ENCODE measurements around the gene IHH.

IHH gene

DNA sequence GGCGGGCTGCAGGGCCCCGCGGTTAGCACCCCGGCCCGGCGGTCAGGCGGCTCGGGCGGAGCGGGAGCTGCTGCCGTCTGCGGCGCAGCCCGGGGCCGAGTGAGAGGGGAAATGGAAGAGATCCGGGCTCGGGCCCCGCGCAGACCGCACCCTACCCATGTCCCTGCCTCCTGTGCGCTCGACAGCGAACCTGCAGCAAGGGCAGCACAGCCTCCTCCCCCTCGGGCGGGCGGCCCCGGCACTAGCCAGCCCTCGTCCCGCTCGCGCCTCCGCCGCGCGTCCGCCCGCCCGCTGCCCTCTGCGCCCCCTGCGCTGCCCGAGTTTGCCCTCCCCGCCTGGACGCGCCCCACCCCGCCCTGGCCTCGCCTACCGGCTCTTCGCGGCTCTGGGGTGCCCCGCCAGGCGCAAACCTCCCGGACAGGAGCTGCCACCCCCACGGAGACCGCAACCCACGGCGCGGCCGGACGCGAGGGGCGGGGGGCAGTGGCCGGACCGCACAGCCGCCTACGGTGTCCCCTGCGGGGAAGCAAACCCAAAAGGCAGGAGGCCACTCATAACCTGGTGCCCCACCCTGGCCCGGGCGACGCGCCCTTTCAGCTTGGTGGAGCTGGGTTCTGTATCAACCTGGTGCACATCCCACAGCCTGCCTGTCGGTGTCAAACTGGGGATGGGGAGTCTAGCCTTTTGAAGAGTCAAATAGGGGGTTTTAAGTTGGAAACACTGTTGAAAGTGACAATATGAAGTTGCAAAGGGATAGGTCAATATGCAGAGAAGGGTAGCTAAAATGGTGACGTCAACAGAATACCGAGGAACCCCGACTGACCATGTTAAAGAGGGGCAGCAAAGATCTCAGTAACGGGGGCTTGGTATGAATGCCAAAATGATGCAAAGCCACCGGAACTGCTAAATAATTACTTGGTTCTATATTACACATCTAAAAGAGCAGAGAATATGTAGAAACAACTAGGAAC, at the start of gene IHH:
IHH (minus strand) TSS at position 101 of the 971 bp plus-strand sequence. CDS start 454 bp downstream, outside the sequence.
- no peak for DNase-seq

- no peak for DNase-seq
These were observed 48.8 kb upstream of the IHH start for GRCh38 chr2:219109471-219109870.

DNA sequence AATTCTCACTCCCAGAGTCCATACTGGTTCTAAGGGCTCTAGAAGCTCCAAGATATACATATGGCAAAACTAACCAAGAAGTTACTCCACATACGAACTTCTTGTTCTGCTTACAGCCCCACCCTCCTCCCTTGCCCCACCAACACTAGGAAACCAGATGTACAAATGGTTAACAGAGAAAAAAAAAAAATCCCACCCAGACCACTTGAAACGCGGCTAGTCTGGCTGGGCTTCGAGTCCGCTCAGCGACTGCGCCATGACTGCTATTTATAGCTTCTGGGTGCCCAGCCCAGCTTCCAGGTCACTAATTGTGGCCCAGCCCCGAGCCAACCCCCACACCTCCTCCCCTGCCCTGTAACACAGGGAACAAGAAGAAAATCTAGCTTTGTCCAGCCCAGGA, 47.0 kb upstream of the IHH start:
- no peak for DNase-seq

- DNase-seq, result no peak
These were observed 45.5 kb upstream of the IHH start for GRCh38 chr2:219106251-219106650.

DNA sequence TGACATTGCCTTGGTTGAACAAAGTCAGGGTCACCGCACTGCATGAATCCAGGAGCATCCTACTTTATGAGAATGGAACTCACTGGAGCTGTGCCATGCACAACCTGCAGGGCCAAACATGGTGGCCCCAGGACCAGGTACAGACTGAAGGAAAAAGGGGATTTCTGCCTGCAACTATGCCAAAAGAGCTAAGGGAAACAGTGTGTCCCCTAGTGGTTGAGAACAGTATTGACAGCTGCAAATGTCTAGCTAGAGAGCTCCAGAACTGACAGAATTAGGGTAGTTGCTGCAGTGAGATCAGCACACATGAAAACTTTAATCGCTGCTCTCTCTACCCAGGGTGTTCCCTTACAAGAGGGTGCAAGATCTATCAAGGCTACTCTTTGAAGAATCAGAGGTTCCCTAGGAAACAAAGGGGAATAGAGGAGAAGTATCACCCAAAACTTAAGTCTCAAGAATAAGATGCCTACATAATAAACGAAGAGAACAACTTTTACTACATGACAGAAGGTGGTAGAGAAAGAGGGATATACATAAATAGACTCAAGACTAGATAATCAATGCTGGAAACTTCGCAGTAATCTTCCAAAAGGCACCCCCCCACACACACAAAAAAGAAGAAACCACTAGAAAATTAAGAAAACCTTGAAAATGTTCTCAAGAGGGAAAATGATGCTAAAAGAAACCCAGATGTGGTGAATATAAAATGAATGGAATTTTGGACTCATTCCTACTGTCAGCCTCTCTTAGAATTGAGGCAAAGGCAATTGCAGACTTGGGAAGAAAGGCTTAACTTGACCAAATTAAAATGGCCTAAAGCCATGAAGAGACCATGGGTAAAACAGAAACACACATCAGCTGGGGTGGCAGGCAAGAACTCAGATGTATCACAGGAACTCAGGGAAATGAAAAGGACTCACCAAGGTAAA, 43.6 kb upstream of the IHH start:
- no peak for DNase-seq

DNA sequence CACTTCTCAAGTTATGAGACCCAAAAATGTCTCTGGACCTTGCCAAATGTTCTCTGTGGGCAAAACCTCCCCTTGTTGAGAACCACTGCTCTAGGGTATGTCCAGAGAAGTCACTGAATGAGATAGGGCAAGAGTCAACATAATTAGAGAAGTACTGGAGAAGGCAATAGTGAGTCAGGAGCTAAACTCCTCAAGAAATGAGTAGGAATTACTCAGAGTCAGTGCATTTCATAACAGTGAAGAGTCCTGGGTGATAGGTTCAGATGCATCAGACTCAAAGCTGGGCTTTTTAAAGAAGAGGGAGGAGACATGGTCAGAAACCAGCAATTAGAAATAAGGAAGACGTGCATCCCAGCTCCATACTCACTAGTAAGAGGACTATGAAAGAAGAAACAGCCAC, 38.6 kb upstream of the IHH start:
- no peak for DNase-seq

- DNase-seq, result no peak
These were observed 34.8 kb upstream of the IHH start for GRCh38 chr2:219095406-219095935.

DNA sequence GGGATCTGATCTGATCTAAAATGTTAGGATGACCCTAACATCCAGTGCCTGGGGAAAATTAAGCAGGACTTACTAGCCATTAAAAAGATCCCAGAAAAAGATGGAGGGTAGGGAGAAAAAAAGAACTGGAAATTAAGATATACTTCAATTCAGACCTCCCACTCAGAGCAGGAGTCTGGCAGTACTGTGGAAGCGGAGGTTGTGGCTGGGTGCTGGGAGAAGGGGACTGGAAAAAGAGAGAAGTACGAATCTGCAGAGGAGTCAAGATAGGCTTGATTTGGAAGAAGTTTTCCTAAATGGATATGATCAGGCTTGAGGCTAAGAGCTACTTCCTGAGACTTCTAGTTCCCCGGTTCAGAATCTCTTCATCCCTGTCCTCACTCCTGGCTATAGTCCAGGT, 33.5 kb upstream of the IHH start:
- no peak for DNase-seq

DNA sequence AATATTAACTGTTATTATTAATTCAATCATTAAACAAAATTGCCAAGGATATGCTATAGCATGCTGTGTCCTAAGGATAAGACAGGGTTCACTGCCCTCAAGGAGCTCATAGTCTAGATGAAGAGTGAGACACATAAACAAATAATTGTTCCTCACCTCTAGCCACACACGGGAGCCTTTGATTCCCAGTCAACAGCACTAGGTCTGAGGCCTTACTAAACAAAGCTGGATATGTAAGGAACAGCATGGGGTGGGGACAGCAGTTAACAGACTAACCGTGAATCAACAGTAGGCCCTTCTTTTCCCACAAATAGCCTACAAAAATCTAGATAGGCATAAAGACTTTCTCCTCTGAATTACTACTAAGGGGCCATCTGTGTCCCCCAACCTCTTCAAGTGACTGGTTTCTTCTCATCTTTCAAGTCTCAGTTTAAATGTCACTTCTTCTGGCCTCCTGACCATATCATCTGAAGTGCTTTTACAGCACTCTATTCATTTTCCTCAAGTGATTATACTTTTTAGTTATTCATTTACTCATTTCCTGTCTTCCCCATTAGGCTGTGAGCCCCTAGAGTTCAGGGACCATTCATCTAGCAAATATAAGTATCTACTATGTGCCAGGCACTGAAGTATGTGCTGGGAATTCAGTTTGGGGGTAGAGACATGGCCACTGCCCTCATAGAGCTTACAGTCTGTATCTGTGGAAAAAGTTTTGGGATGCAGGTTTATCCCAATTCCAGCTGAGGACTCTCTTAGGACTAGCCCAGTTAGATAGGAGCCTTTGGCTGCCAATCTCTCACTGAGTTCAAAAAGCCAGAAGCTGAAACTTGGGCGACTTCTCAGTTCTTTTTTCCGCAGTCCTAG, 29.9 kb upstream of the IHH start:
- no peak for DNase-seq

- no peak for DNase-seq
These were observed 28.6 kb upstream of the IHH start for GRCh38 chr2:219089330-219089729.

GRCh38 chr2:219087848-219088247, 27.1 kb upstream of the IHH start:
- DNase-seq, result no peak

GRCh38 chr2:219087361-219087760, 26.6 kb upstream of the IHH start:
- DNase-seq, result no peak

DNA sequence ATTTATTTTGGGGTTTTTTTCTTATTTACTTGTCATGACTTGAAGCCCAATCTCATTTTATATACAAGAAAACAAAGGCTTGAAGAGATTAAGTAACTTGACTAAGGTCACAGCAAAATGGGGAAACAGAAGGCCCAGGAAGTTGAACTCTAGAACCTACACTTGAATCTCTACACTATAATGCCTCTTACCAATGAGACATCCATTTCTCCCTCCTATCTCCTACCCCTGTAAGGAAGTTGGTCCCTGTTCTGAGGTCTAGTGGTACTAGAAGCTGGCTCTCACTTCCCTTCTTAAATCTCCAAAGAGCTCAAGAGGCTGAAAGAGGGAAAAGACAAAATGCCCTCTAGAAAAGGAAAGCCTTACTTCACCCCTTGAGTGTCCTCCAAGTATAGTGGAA, 25.5 kb upstream of the IHH start:
- DNase-seq, result no peak

GRCh38 chr2:219084791-219085190, 24.1 kb upstream of the IHH start:
- DNase-seq, result no peak

- no peak for DNase-seq
These were observed 21.7 kb upstream of the IHH start for GRCh38 chr2:219082332-219082958.

- no peak for DNase-seq
These were observed 21.1 kb upstream of the IHH start for GRCh38 chr2:219081701-219082331.

DNA sequence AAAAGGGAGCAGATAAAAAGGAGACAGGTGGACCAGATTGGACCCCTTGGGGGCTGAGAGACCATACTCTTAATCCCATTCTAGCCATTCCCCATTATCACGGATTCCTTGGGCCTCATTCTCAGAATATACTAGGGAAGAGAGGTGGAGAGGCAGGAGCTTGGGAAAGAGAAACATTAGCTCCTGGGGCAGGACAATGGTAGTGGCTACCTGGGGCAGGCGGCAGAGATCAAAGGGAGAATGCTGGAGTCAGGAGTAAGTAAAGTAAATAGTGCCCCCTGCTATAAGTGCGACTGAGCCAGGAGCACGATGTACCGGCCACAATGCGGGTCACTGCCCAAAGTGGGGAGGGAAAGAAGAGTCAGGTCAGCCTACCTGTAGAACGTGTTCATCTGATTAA, 20.4 kb upstream of the IHH start:
- DNase-seq, result no peak

DNA sequence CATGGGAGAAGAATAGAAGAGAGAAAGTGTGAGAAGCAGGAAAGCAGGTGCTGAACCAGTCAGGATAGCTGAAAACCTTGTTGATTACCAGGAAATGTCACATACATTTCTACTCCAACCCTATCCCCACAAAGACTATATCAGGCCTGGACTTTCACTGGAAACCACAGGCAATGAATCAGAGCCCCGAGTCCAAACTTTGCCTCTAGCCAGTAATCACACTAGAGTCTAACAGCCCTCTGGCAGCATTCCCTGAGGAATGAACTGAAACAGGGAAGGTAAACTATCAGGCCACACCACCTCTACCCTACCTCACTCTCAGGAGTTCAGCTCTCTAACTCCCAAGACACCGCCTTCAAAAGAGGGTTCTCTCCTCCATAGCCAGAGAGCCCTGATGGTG, 18.7 kb upstream of the IHH start:
- DNase-seq, result no peak

GRCh38 chr2:219078951-219079350, 18.2 kb upstream of the IHH start:
- DNase-seq, result no peak

DNA sequence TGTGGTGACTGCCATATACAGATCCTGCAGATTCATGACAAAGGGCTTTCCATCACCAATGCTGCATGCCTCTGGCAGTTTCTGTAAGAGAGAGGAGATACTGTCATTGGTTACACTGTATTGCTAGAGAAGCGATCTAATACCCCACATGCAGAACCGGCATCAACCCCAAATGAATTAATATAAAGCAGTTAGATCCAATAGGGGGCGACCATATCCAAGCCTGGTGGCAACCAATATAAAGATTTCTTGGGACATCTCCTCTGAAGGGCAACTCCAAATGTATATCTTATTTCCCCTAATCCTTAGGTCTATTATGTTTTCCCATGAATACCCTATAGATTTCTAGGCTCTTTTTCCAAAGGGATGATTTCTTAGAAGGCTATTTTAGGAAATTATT, 17.4 kb upstream of the IHH start:
- no peak for DNase-seq

- no peak for DNase-seq
These were observed 15.5 kb upstream of the IHH start for GRCh38 chr2:219076253-219076652.

All from cerebellar nuclear complex (tissue), 1 donor.